HG02884 (cell line): ENCODE data around the gene EXD3.

Experiments used
- ATAC-seq: cut with Tn5 transposase; IDR thresholded peaks from one replicate; pipeline ENCODE4 v1.9.1; 2021; ENCODE audit warnings: mild to moderate bottlenecking, moderate library complexity; ENCODE audit not compliant: unreplicated experiment

EXD3 gene

GRCh38 chr9:137309368-137310188 is 113.4 kb downstream of the EXD3 start:
- no peak for ATAC-seq

DNA sequence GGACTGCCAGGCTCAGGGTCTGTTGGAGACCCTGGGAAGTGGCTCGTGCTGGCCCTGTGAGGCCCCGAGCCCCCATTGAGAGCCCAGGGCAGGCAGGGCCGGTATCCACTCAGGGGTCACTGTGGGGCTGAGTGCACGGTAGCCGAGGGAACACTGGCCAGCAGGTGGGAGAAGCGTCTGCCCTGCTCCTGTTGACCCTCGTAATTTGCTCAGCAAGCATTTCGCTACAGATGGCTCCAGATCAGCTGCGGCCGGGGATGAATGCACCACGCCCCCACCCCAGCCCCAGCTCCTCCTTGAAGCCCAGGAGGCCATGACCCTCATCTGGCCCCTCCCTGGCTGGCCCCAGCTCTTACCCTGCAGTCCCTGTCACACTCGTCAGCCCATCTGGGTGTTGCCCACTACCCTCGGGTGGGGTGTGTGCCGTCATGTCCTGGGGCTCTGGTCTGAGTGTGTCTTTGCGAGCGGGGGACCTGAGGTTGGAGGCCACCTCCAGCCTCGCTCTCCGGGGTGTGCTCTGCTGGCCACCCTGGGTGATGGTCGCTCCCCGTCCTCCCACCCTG is 114.8 kb downstream of the EXD3 start:
- no peak for ATAC-seq

DNA sequence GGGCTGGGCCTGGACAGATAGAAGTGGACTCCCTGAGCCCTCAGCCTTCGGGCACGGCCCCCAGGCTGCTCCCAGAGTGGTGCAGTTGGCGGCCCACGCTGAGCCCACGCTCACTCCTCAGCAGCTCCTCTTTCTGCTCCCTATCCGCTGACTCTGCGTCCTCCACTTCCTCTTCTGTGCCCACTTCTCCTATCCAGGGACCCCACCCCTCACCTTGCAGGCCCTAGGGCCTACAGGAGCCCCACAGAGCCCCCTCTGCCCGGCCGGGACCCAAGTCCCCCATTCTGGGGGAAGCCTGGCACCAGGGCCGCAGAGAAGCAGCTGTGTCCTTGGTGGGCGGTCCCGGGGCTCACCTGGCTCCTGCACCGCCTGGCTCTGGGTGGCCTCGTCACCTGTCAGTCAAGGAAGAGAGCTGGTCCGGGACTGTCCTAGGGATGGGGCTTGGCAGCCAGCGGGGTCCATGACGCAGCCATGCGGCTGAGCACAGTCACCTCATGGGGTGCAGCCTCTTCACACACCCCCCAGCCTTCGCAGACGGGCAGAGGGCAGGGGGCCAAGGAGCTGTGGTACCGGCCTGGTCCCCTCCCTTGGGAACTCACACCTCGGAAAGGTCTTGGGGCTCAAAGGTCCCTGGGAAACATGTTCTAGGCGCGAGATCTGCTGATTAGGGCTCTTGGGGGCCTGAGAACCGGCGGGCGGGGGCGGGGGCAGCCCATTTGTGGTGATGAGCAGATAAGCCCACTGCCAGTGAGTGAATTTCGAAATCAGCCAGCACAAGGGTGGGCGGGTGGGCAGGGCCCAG is 115.5 kb downstream of the EXD3 start:
- no peak for ATAC-seq

GRCh38 chr9:137306850-137307254 is 116.1 kb downstream of the EXD3 start:
- ATAC-seq: no peak

- ATAC-seq: no peak
Measured at GRCh38 chr9:137306066-137306849, 116.7 kb downstream of the EXD3 start.

DNA sequence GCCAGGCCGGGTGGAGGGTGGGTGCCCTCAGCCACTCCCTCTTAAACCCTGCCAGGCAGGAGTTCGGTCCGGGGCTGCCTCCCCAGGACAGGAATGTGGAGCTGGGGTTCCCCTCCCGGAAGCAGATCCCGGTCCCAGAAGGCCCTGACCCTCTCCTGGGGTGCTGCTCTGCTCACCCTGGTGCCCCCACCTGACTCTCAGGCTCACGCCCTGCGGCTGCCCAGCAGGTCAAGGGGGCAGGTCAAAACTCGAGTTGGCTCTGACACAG is 117.2 kb downstream of the EXD3 start:
- ATAC-seq: no peak

- ATAC-seq: no peak
Measured at GRCh38 chr9:137305060-137305797, 117.7 kb downstream of the EXD3 start.

DNA sequence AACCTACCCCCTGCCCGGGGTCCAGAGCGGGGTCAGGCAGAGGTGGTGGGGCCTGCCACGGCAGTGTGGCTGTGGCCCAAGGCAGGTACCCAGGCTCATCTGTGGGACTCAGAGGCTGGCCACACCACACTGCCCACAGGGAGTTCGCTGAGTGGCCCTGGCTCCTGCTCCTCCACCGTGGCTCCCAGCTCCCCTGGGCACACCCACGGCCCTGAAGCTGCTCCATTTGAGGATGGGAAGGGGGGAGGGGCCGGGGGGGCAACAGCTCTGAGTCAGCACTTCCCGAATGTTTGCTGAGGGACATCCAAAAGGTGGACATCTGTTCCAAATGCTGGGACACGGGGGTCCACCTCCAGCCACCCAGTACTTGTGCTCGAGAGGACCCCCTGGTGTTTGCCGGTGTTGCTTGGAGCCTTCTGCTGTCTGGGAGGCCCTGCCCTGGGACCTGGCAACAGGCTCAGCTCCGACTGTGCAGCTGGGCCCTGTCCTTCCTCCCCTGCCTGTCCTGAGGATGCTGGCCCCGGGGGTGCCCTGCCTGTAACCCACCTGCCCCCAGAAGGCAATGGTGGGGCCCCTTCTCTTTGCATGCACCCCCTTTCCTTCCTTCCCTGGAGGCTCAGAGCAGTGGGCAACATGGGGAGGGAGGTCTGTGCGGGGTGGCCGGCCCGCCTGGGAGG is 118.4 kb downstream of the EXD3 start:
- no peak for ATAC-seq

- no peak for ATAC-seq
Measured at GRCh38 chr9:137303893-137304382, 119.0 kb downstream of the EXD3 start.

DNA sequence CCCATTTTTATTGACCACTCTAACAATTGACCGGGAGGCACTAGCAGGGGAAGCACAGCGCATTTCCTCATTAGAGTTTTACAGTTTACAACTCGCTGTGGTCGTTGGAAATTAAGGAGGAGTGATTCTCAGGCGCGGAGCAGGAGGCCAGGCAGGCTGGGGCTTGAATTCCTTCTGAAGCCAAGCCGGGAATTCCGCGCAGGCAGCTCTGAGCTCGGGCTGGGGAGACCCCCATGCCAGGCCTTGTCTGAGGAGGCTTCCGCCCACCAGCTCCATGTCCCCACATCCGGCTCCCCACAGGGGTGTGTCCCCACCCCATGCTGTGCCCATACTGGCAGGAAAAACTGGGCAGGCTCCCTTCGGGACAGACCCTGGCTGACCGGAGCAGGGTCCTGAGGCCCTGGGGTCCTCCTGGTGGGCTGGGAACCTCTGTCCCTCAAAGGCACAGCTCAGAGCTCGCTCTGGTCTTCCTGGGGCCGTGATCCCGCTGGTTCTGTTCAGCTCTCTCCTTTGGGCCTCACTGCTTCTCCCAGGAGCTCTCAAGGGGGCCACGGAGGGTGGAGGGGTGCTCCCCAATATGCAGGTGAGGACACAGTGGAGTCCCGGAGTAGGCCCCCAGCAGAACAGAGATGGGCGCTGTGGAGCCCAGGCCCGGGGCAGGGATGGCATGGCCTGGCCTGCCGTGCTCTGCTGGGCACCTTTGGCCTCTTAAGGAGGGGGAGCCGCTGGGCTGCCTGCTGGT is 119.6 kb downstream of the EXD3 start:
- ATAC-seq: no peak

GRCh38 chr9:137302449-137303150 is 120.4 kb downstream of the EXD3 start:
- peak; percentile 29 for ATAC-seq

DNA sequence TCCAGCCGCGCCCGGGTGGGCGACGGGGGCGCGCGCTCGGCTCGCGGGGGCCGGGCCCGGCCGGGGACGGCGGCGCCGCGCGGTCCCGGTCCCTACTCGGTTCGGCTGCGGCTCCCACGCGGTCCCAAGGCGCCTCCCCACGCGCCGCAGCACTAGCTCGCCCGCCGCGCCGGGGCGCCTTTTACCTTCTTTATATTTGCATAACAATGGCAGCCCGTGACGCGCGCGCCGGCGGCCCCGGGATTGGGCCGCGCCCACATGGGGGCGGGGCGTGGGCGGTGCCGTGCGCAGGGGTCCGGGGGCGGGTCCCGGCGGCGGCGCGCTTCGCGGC is 120.9 kb downstream of the EXD3 start, which contains the start of gene NRARP:
Gene NRARP, minus strand, starts transcription at position 154 of the 331 bp plus-strand sequence. CDS start 343 bp downstream, outside the sequence.
- peak; percentile 76 for ATAC-seq

DNA sequence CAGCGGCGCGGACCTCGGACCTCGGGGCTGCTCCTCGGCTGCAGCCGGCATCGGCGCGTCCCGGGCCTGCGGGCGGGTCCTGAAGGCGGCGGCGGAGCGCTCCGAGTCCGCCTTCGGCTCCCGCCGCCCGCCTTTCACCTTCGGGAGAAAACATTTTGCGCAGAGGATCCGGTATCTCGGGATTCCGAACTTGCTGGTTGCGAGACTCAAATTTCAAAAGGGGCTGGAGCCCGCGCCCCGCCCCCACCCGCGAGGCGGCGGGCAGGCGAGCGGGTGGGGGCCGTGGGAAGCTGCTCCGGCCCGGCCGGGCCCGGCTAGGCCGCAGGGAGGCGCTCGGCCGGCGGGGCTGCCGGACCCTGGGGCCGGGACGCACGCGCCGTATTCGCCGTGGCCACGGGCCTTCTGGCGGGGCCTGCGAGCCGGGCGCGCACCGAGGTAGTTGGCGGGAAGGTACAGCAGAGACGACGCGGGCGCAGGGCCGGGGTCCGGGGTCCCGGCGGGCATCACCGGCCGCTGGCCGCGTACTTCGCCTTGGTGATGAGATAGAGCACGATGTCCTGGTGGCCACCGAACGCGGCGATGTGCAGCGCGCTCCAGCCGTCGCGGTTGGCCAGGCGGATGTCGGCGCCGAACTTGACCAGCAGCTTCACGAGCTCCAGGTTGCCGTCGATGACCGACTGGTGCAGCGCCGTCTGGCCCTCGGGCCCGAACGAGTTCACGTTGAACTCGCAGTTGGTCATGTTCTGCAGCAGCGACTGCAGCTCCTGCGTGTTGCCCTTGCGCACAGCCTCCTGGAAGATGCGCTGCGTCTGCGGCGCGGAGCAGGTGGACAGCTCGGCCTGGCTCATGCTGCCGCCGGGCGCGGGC is 121.6 kb downstream of the EXD3 start:
- peak; percentile 15 for ATAC-seq

GRCh38 chr9:137300567-137301080 is 122.3 kb downstream of the EXD3 start:
- no peak for ATAC-seq

DNA sequence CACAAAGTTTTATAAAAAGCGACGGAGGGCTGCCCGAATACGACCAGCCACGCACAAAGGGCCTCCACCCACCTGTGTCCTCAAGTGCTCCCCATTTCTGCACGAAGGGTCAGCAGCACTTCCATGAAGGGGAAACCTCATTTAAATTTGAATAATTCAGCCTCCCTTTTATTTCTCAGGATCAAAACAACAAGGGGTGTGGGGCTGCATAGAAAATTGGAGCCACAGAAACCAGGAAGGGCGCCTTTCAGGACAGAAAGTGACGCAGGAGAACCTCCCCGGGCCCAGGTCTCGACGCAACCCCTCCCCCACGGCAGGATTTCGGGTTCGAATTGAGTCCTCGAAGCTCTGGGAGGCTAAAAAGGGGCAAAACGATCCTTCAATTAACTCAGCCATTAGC is 123.0 kb downstream of the EXD3 start:
- no peak for ATAC-seq

DNA sequence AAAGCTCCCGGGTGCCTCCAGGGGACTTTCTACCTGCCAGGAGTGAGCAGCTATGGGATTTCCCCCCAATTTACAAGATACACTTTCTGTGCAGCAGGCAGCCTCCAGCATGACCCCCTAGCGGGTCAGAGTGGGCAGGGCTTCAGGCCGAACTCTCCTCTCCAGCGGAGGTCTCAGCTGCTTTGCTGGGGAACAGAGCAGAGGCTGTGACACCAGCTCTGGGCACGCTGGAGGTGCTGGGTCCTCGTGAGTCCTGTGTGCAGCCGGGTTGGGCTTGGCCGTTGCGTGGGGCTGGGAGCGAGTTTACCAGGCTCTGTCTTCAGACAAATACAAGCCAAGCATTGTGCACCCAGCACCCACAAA is 123.8 kb downstream of the EXD3 start:
- ATAC-seq: no peak

DNA sequence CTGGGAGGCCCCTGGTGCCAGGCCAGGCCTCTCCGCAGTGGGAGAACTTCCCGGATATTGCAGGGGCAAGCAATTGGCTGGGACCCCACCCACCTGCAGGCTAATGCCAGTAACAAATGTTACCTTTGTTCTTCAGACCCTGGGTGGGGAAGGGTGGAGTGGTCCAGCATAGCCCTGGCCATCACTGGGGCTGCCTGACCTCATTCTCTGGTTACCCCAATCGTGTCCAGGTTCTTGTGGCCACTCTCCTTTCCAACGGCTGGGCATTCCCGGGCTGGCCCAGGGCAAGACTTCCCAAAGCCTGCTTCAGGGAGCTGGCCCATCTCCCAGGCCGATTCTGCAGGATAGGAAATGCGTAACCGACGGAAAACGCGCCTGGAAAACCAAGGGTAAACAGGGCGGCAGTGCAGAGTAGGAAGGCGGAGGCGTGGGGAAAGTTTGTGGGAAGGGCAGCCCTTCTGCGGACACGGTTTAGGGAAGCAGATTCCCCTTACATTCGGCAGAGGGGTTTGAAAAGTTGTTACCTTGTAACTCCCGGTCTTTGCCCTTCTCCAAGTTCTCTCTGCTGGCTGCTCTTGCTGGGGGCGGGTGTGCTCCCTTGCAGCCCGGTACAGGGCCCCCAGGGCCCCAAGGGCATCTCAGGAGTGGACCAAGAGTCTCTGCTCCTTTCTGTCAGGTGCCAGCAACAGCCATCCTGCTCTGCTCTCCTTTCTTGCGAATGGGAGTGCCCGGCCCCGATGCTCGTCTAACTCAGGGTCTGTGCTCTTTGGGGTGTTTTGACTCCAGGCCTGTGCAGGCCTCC is 124.4 kb downstream of the EXD3 start:
- no peak for ATAC-seq
